Measurements from ENCODE around the gene GPR158.

GPR158 gene

DNA sequence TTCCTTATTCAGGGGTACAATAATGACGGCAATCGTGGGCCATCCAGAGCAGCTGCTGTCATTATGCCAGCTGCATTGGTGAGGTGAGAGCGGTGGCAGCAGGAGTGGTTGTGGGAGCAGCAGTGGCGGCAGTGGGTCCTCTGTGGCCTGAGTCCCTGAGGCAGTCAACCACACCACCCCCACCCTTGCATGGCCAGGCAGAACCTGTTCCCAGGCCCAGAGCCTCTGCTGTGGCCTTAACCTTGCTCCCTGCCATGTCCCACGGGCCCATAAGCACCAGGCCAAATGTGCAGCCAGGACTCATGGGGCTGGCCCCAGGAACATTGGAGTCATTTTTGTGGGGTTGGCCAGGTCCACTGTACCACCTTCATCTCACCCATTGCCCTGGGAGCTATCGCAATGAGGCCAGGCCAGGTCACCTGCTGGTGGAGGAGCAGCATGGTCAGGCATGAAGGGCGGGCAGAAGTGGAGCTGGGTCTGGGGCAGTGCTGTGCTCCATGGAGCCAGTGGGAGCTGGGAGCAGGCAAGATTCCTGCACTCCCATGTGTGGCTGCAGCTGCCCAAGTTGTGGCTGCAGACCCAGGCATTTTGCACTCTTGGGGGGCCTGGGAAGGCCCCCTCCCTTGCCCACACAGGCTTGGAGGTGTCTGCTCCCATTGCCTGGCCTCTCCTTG is 213.5 kb downstream of the GPR158 start:
- Mint-ChIP-seq H3K27ac (no peak overlapping the region), H3K4me3 (no peak overlapping the region), H3K36me3 (no peaks in the 10 kb centered on the region), H3K4me1 (no peaks in the 10 kb centered on the region), H3K9me3 (peaks cover 11% of the 10 kb centered on the region)
- ATAC-seq: no peak
- DNase-seq (ENCODE audit: low spot score in 2 of 2): no peak

DNA sequence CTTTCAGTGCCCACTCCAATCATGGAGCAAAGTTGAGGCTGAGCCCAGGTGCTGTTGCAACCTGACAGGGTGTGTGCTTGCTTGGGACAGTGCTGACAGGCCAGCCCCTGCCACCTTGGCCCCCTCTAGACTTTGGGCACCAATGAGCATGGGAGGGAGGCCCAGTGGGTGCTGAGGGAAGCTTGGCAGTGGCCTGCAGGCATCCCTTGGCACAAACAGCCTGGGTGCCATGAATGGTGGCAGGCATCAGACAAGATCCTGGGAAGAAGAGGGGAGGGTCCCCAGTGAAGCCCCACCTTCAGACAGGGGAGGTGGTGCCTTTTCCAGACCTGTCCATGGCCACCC is 214.0 kb downstream of the GPR158 start:
- DNase-seq (ENCODE audit: low spot score in 2 of 2) (no peak), ATAC-seq (no peak)
- Mint-ChIP-seq H3K4me1 (no peaks in the 10 kb centered on the region), H3K36me3 (no peaks in the 10 kb centered on the region), H3K27ac (no peak overlapping the region), H3K9me3 (peaks cover 11% of the 10 kb centered on the region), H3K4me3 (no peak overlapping the region)

- no peak for DNase-seq (ENCODE audit: low spot score in 2 of 2)
- no peak overlapping the region for H3K4me3 Mint-ChIP-seq
- H3K27ac Mint-ChIP-seq: no peak overlapping the region
- H3K9me3 Mint-ChIP-seq: peaks cover 11% of the 10 kb centered on the region
- ATAC-seq: no peak
- no peaks in the 10 kb centered on the region for H3K36me3 Mint-ChIP-seq
- no peaks in the 10 kb centered on the region for H3K4me1 Mint-ChIP-seq
Observed at GRCh38 chr10:25390733-25391132, 215.9 kb downstream of the GPR158 start.

DNA sequence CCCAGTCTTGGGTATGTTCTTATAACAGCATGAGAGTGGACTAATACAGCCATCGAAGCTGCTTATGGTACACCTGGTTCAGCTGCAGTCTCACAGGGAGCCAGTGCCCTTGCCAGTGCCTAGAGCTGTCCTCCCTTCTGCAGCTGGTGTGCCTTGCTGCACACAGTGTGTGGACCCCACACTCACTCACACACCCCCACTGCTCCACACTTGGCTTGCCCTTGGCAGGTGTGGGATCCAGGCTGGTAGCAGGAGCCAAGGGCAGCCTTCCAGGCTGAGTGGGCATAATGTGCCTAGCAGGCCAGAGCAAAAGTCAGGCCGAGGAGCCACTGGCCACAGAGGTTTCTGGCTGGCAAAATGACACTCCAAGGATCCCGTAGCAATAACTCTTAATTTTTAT is 217.3 kb downstream of the GPR158 start:
- Mint-ChIP-seq H3K4me3 (no peak overlapping the region), H3K9me3 (peaks cover 7% of the 10 kb centered on the region), H3K27ac (no peak overlapping the region), H3K36me3 (no peaks in the 10 kb centered on the region), H3K4me1 (no peaks in the 10 kb centered on the region)
- ATAC-seq (no peak), DNase-seq (ENCODE audit: low spot score in 2 of 2) (no peak)

GRCh38 chr10:25393621-25394020 is 218.8 kb downstream of the GPR158 start:
- Mint-ChIP-seq H3K9me3 (peaks cover 7% of the 10 kb centered on the region), H3K27ac (no peak overlapping the region), H3K4me1 (no peaks in the 10 kb centered on the region), H3K36me3 (no peaks in the 10 kb centered on the region), H3K4me3 (no peak overlapping the region)
- DNase-seq (ENCODE audit: low spot score in 2 of 2) (no peak), ATAC-seq (no peak)

GRCh38 chr10:25398680-25399079 is 223.9 kb downstream of the GPR158 start:
- no peak overlapping the region for H3K27ac Mint-ChIP-seq
- no peak for DNase-seq (ENCODE audit: low spot score in 2 of 2)
- ATAC-seq: no peak
- no peaks in the 10 kb centered on the region for H3K4me1 Mint-ChIP-seq
- peaks cover 3% of the 10 kb centered on the region for H3K9me3 Mint-ChIP-seq
- no peak overlapping the region for H3K4me3 Mint-ChIP-seq
- no peaks in the 10 kb centered on the region for H3K36me3 Mint-ChIP-seq

DNA sequence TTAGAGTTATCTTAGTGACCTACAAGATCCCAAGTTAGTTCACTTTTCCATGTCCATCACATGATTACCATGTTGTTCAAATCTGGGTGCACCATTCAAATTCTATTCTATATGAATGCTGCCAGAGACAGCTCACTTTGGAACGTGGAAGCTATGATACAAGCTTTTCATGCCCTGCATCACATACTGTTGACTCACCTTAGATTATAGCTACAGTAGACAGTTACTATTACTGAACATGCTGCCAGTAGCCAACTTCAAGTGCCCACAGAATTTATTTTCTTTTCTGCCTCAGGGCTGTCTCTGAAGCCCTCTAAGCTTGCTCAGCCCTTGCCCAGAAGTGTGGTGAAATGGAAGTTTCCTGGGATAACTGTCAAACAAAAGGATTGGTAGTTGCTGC is 231.1 kb downstream of the GPR158 start:
- H3K4me1 Mint-ChIP-seq: no peaks in the 10 kb centered on the region
- DNase-seq (ENCODE audit: low spot score in 2 of 2) (no peak), ATAC-seq (no peak)
- H3K9me3 Mint-ChIP-seq: peaks cover 3% of the 10 kb centered on the region
- no peaks in the 10 kb centered on the region for H3K36me3 Mint-ChIP-seq
- no peak overlapping the region for H3K4me3 Mint-ChIP-seq
- no peak overlapping the region for H3K27ac Mint-ChIP-seq

DNA sequence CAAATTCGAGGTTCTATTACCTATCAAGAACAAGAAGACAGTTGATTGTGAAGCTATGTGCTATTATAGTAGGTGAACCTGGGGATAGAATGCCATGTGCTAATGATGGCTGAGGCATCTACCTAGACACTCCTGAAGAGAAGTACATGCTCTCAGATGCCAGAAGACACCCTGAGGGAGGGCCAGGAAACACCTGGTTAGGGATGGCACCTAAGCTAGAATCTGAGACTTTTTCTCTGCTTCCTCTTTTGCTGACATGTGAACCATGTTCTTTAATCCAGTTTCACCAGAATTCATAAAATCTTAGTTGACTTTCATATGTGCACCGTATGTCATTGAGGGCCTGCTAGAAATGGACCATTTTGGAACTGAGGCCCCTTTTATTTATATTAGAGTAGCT is 242.8 kb downstream of the GPR158 start:
- ATAC-seq: no peak
- H3K4me1 Mint-ChIP-seq: no peaks in the 10 kb centered on the region
- H3K9me3 Mint-ChIP-seq: peaks cover 3% of the 10 kb centered on the region
- DNase-seq (ENCODE audit: low spot score in 2 of 2): no peak
- no peak overlapping the region for H3K4me3 Mint-ChIP-seq
- H3K36me3 Mint-ChIP-seq: no peaks in the 10 kb centered on the region
- no peak overlapping the region for H3K27ac Mint-ChIP-seq

- peaks cover 2% of the 10 kb centered on the region for H3K9me3 Mint-ChIP-seq
- H3K36me3 Mint-ChIP-seq: no peaks in the 10 kb centered on the region
- DNase-seq (ENCODE audit: low spot score in 2 of 2) (no peak), ATAC-seq (no peak)
- H3K4me3 Mint-ChIP-seq: no peak overlapping the region
- no peaks in the 10 kb centered on the region for H3K4me1 Mint-ChIP-seq
- H3K27ac Mint-ChIP-seq: no peak overlapping the region
Observed at GRCh38 chr10:25425776-25426175, 251.0 kb downstream of the GPR158 start.

- H3K36me3 Mint-ChIP-seq: no peaks in the 10 kb centered on the region
- no peaks in the 10 kb centered on the region for H3K4me1 Mint-ChIP-seq
- H3K9me3 Mint-ChIP-seq: peaks cover 19% of the 10 kb centered on the region
- no peak overlapping the region for H3K4me3 Mint-ChIP-seq
- DNase-seq (ENCODE audit: low spot score in 2 of 2) (no peak), ATAC-seq (no peak)
- H3K27ac Mint-ChIP-seq: no peak overlapping the region
Observed at GRCh38 chr10:25436431-25436830, 261.6 kb downstream of the GPR158 start.

DNA sequence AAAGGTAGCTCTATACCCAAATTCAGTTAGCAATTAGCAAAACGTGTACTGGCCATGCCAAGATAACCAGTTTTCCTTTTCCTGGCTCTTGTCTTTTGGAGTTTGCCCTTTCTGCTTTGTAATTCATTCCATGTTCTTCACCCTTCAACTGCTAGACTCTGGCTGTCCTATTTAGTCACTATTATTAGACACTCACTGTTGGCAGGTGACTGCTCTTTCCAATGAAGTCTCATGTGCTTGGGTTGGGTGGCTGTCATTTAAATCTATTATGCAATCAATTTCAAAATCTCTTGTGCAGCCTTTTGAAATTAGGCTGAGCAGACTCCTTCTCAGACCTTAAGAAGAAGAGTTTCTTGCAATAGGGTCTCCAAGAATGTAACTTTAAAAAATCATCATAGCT is 266.5 kb downstream of the GPR158 start:
- H3K4me1 Mint-ChIP-seq: no peaks in the 10 kb centered on the region
- no peak overlapping the region for H3K27ac Mint-ChIP-seq
- peaks cover 16% of the 10 kb centered on the region for H3K9me3 Mint-ChIP-seq
- H3K4me3 Mint-ChIP-seq: no peak overlapping the region
- no peak for DNase-seq (ENCODE audit: low spot score in 2 of 2)
- no peaks in the 10 kb centered on the region for H3K36me3 Mint-ChIP-seq
- no peak for ATAC-seq

GRCh38 chr10:25444266-25444665 is 269.5 kb downstream of the GPR158 start:
- Mint-ChIP-seq H3K9me3 (peaks cover 12% of the 10 kb centered on the region), H3K36me3 (no peaks in the 10 kb centered on the region), H3K27ac (no peak overlapping the region), H3K4me3 (no peak overlapping the region), H3K4me1 (no peaks in the 10 kb centered on the region)
- peak; percentile 36 for ATAC-seq
- DNase-seq (ENCODE audit: low spot score in 2 of 2): no peak

- ATAC-seq (no peak), DNase-seq (ENCODE audit: low spot score in 2 of 2) (no peak)
- Mint-ChIP-seq H3K9me3 (peaks cover 17% of the 10 kb centered on the region), H3K4me1 (no peaks in the 10 kb centered on the region), H3K36me3 (no peaks in the 10 kb centered on the region), H3K27ac (no peak overlapping the region), H3K4me3 (no peak overlapping the region)
Observed at GRCh38 chr10:25451401-25451800, 276.6 kb downstream of the GPR158 start.

DNA sequence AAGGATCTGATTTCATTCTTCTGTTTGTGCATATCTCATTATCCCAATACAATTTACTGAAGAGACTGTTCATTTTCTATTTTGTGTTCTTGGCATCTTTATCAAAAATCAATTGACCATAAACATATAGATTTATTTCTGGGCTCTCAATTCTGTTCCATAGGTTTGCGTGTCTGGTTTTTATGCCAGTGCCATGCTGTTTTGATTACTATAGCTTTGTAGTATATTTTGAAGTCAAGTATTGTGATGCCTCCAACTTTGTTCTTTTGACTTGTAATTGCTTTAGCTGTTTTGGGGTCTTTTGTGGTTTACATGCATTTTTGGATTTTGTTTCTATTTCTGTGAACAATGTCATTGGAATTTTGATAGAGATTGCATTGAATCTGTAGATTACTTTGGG is 278.8 kb downstream of the GPR158 start:
- H3K4me3 Mint-ChIP-seq: no peak overlapping the region
- H3K27ac Mint-ChIP-seq: no peak overlapping the region
- peaks cover 17% of the 10 kb centered on the region for H3K9me3 Mint-ChIP-seq
- ATAC-seq (no peak), DNase-seq (ENCODE audit: low spot score in 2 of 2) (no peak)
- H3K4me1 Mint-ChIP-seq: no peaks in the 10 kb centered on the region
- H3K36me3 Mint-ChIP-seq: no peaks in the 10 kb centered on the region

DNA sequence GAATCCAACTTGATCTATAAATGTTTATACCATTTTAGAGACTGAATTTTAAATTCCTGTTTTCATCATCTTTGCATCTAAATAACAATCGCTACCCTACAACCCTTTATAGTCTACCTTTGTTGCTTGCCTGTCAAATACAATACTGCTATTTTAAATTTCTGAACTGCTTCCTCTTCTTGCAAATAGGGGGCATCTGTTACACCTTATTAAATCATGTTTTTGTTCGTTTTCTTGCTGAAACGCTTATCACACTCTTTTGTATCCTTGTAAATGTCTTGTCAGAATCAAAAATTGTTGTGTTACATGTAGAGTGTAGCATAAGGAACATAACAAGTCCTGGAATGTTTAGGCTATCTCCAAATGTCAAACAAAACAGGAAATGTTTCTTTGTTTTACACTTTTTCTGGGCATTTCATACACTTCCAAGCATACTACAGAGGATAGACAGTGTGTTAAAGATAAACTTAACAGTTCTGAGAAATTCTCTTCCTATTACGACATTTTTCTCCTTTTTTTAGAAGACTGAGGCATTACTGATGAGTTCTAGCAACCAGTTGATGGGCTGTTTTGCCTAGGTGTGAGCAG is 281.3 kb downstream of the GPR158 start:
- no peak for ATAC-seq
- H3K9me3 Mint-ChIP-seq: peaks cover 17% of the 10 kb centered on the region
- no peaks in the 10 kb centered on the region for H3K36me3 Mint-ChIP-seq
- no peak for DNase-seq (ENCODE audit: low spot score in 2 of 2)
- no peak overlapping the region for H3K27ac Mint-ChIP-seq
- H3K4me3 Mint-ChIP-seq: no peak overlapping the region
- no peaks in the 10 kb centered on the region for H3K4me1 Mint-ChIP-seq

DNA sequence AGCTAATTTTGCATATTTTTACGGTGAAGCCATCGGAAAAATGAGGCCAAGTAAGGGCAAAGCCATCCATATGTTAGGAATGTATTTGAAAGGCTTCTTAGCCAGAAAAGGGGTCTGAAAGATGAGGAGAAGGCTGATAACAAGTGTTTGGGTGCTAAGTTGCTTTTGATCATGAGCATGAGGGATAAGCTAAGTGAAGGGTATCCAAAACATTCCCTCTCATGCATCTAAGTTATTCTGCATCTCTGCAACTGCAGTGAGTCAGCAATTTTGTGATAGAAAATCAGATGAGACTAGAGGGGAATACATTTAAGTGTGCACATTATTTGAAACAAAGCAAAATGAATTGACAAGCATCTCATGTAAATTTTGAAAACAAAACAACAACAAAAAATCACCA is 282.8 kb downstream of the GPR158 start:
- H3K9me3 Mint-ChIP-seq: peaks cover 23% of the 10 kb centered on the region
- no peaks in the 10 kb centered on the region for H3K36me3 Mint-ChIP-seq
- H3K4me1 Mint-ChIP-seq: no peaks in the 10 kb centered on the region
- ATAC-seq (no peak), DNase-seq (ENCODE audit: low spot score in 2 of 2) (no peak)
- H3K27ac Mint-ChIP-seq: no peak overlapping the region
- H3K4me3 Mint-ChIP-seq: no peak overlapping the region

Data from stimulated activated effector memory CD8-positive, alpha-beta T cell treated with anti-CD3 and anti-CD28 coated beads, Interleukin-12 subunit alpha, Interleukin-12 subunit beta, amount 100 ng/mL, for 72 hours (primary cell).